ENCODE measurements around the gene SYNPO2.

SYNPO2 gene

DNA sequence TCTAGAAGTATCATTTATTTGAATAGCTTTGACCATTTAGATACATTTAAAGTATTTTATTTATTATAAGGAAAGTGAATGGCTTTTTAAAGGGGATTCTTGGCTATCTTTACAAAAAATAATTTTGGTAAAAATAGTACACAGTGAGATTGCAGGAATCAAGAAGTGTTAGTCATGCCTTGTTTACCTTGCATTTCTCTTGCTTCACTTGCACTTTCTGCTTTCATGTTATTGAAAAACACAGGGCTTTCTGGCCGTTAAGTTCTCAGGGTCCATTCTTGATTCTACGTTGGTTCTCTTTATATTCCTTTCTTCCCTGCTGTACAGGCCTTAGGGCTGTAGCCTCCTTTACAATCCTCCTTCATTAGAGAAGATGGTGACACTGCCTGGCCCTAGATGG lies 30.9 kb upstream of the SYNPO2 start:
- TF ChIP-seq, protein P1, sequence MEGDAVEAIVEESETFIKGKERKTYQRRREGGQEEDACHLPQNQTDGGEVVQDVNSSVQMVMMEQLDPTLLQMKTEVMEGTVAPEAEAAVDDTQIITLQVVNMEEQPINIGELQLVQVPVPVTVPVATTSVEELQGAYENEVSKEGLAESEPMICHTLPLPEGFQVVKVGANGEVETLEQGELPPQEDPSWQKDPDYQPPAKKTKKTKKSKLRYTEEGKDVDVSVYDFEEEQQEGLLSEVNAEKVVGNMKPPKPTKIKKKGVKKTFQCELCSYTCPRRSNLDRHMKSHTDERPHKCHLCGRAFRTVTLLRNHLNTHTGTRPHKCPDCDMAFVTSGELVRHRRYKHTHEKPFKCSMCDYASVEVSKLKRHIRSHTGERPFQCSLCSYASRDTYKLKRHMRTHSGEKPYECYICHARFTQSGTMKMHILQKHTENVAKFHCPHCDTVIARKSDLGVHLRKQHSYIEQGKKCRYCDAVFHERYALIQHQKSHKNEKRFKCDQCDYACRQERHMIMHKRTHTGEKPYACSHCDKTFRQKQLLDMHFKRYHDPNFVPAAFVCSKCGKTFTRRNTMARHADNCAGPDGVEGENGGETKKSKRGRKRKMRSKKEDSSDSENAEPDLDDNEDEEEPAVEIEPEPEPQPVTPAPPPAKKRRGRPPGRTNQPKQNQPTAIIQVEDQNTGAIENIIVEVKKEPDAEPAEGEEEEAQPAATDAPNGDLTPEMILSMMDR (IDR thresholded peaks at IDR 0.05; ENCODE audit: low read depth, low read length, missing control alignments) = no peak
- no peak for DNase-seq
- in situ Hi-C loops (cut with HindIII; ENCODE audit: low pct_ligation_motif_present, low sequenced_read_pairs) = no loop called here
- no peak overlapping the region for H3K4me3 ChIP-seq (ENCODE audit: low read depth, low read length)
- H3K36me3 ChIP-seq (replicated peaks) = no peaks in the 10 kb centered on the region
- no peak overlapping the region for H3K27ac ChIP-seq
- H3K27me3 ChIP-seq (replicated peaks) = no peaks in the 10 kb centered on the region

DNA sequence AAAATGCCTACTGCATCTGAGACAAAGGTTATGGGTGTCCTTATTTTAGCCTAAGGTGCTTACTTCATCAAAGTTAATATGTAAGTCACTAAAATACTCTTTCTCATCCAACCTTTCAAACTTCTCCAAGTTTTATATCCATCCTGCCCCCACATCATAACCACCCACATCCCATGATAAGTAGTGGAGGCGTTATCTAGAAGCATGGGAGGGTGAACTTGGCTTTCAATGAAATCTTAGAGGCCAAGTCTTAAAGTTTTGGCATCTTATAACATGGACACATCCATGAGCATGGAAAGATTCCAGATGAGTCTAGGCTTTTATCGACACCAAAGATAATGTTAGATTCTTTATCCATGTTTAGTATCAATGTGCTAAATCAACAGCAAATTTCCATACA lies 29.9 kb upstream of the SYNPO2 start:
- H3K27me3 ChIP-seq (replicated peaks) = no peaks in the 10 kb centered on the region
- no peak overlapping the region for H3K4me3 ChIP-seq (ENCODE audit: low read depth, low read length)
- in situ Hi-C loops (cut with HindIII; ENCODE audit: low pct_ligation_motif_present, low sequenced_read_pairs) = no loop called here
- H3K36me3 ChIP-seq (replicated peaks) = no peaks in the 10 kb centered on the region
- TF ChIP-seq, protein P1 (IDR thresholded peaks at IDR 0.05; ENCODE audit: low read depth, low read length, missing control alignments) = no peak
- H3K27ac ChIP-seq = no peak overlapping the region
- no peak for DNase-seq

DNA sequence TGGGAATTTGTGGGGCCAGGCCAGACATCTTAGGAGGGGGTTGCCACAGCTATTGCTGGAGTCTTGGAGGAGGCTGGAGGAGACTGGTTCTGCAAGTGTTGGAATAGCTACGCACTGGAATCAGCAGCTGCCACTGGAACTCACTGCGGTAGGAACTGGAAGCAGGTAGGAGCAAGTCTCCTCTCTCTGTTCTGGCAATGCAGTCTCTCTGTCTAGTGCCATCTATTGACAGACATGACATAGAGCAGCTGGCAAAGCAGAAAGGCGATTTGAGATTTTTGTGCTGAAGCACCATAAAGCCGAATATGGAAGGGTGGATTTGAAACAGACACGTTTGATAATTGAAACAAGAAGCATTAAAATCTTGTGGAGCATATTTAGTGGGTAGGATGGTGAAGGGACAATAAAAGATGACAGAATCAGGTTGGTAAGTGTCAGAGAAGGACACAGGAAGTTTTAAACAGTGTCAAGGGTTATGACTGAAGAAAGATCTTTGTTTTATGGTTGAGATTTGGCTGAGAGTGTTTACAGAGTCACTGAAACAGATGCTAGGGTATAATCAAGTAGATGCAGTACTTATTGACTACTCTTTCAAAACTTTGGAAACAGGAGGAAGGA lies 23.5 kb upstream of the SYNPO2 start:
- Histone ChIP-seq H3K27ac (no peak overlapping the region), H3K36me3 (replicated peaks) (no peaks in the 10 kb centered on the region), H3K27me3 (replicated peaks) (no peaks in the 10 kb centered on the region), H3K4me3 (ENCODE audit: low read depth, low read length) (no peak overlapping the region)
- TF ChIP-seq, protein P1 (IDR thresholded peaks at IDR 0.05; ENCODE audit: low read depth, low read length, missing control alignments) = peak; percentile 89
- peak; percentile 51 for DNase-seq
- in situ Hi-C loops (cut with HindIII; ENCODE audit: low pct_ligation_motif_present, low sequenced_read_pairs) = no loop called here

DNA sequence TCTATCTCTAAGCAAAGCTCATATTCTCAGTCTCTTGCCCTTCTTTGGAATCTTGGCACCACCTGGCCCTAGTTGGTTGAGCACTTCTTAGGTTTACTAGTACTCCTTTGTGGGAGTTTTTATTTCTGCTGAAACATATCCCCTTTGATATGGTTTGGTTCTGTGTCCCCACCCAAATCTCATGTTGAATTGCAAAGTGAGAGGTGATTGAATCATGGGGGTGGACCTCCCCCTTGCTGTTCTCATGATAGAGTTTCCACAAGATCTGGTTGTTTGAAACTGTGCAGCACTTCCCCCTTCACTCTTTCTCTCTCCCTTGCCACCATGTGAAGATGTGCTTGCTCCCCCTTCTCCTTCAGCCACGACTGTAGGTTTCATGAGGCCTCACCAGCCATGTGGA lies 22.2 kb upstream of the SYNPO2 start:
- in situ Hi-C loops (cut with HindIII; ENCODE audit: low pct_ligation_motif_present, low sequenced_read_pairs) = no loop called here
- DNase-seq = no peak
- no peaks in the 10 kb centered on the region for H3K27me3 ChIP-seq (replicated peaks)
- no peaks in the 10 kb centered on the region for H3K36me3 ChIP-seq (replicated peaks)
- TF ChIP-seq, protein P1 (IDR thresholded peaks at IDR 0.05; ENCODE audit: low read depth, low read length, missing control alignments) = no peak
- H3K27ac ChIP-seq = no peak overlapping the region
- H3K4me3 ChIP-seq (ENCODE audit: low read depth, low read length) = no peak overlapping the region

DNA sequence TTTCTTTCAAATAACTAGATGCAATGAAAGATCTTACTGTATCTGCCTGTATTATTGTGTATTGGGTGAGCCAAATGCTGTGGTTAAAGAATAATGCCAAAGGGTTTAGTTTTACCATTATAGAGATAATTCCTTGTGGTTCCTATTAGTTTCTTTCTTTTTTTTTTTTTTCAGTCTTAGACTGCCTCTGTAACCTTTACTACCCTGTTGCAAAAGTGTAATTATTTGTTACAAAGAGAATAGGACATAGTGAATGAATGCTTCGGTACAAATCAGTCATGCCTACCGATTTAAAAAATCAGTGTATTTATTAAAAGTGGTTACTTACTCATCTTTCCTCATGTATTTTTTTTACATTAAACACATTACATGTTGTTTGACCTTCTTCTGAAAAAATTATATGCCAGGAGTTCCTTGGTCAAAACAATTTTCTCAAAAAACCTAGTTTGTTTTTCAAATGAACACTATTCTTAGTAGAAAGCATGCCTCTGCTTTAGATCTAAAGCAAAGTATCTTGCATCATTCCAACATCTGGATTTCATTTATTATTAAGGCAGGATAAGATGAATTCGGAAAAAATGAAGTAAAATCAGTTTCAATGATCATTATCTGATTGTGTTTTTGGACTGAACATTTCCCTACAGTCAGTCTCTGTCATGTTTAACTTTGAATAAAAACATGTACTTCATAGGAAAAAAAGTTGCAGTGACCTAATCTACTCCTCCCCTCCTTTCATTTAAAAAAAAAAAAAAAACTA lies 21.2 kb upstream of the SYNPO2 start:
- in situ Hi-C loops (cut with HindIII; ENCODE audit: low pct_ligation_motif_present, low sequenced_read_pairs) = no loop called here
- no peak overlapping the region for H3K4me3 ChIP-seq (ENCODE audit: low read depth, low read length)
- no peaks in the 10 kb centered on the region for H3K36me3 ChIP-seq (replicated peaks)
- no peak for DNase-seq
- H3K27me3 ChIP-seq (replicated peaks) = no peaks in the 10 kb centered on the region
- no peak overlapping the region for H3K27ac ChIP-seq
- TF ChIP-seq, protein P1 (IDR thresholded peaks at IDR 0.05; ENCODE audit: low read depth, low read length, missing control alignments) = no peak
